Ishikawa (cell line): Measurements from ENCODE around the gene RAB27B.

ENCODE experiments used
- EGR1 ChIP-seq: IDR thresholded peaks from 2 replicates; pipeline ENCODE4 v1.6.1; 2012
- EP300 ChIP-seq: IDR thresholded peaks from 2 replicates; pipeline ENCODE4 v1.6.1; 2012; ENCODE audit warnings: borderline replicate concordance
- FOXM1 ChIP-seq: IDR thresholded peaks from 2 replicates; pipeline ENCODE4 v1.6.1; 2012; ENCODE audit warnings: low read depth, borderline replicate concordance
- REST ChIP-seq: IDR thresholded peaks from 2 replicates; pipeline ENCODE4 v1.6.1; 2012; ENCODE audit warnings: low read depth, mild to moderate bottlenecking
- TAF1 ChIP-seq: IDR thresholded peaks from 2 replicates; pipeline ENCODE4 v1.6.1; 2012; ENCODE audit warnings: low read depth, mild to moderate bottlenecking
- TF ChIP-seq, protein P1 (sequence below): IDR thresholded peaks from 2 replicates; pipeline ENCODE4 v1.6.1; 2012

DNA sequence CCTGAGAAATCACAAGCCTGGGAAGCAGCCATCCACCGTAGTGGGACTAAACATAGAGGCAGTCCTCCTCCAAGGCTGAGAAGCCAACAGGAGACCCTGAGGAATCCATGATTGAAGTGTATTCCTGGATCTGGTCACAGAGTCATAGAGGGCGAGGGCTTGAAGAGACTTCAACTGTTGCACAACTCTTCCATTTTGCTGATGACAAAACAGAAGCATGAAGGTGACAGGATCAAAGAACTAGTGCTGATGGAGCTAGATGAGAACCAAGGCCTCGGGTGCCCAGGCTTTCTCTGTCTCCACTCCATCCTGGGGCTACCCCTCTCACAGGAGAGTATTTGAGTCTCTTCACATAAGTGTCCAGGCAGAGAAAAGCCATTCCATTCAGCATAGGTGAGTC is 30.1 kb upstream of the RAB27B start:
- TF ChIP-seq, protein P1, sequence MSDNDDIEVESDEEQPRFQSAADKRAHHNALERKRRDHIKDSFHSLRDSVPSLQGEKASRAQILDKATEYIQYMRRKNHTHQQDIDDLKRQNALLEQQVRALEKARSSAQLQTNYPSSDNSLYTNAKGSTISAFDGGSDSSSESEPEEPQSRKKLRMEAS = no peak
- TF ChIP-seq EP300 = no peak
- TF ChIP-seq REST = no peak
- no peak for TF ChIP-seq EGR1
- TF ChIP-seq FOXM1 = no peak
- TF ChIP-seq TAF1 = no peak
